Activated CD8-positive, alpha-beta memory T cell treated with anti-CD3 and anti-CD28 coated beads, Interleukin-2, amount 50 U/mL, for 24 hours (primary cell): Measurements from ENCODE around the gene LRRC1.
"Not testable (repeated sequence)": the region's sequence is repeated elsewhere in the genome, so short reads cannot be mapped to it uniquely, and the experiment has no call there.

ENCODE experiments used
- DNase-seq: peaks from one replicate; pipeline ENCODE4 v3.0.0-alpha.2; 2020; ENCODE audit errors: extremely low read depth

The LRRC1 gene

GRCh38 chr6:53792973-53793317 lies 1.9 kb upstream of the LRRC1 start:
- no peak for DNase-seq

GRCh38 chr6:53793318-53794136 lies 1.3 kb upstream of the LRRC1 start:
- no peak for DNase-seq

GRCh38 chr6:53794137-53794719 lies 577 bp upstream of the LRRC1 start:
- no peak for DNase-seq

GRCh38 chr6:53795340-53795701 lies 516 bp downstream of the LRRC1 start:
- no peak for DNase-seq

- no peak for DNase-seq
Measured at GRCh38 chr6:53795702-53796450, 1.1 kb downstream of the LRRC1 start.

- no peak for DNase-seq
Measured at GRCh38 chr6:53796451-53796780, 1.6 kb downstream of the LRRC1 start.

- DNase-seq: no peak
Measured at GRCh38 chr6:53796791-53797190, 2.0 kb downstream of the LRRC1 start.

GRCh38 chr6:53797304-53797703 lies 2.5 kb downstream of the LRRC1 start:
- no peak for DNase-seq

- no peak for DNase-seq
Measured at GRCh38 chr6:53799340-53799739, 4.5 kb downstream of the LRRC1 start.

- no peak for DNase-seq
Measured at GRCh38 chr6:53801022-53801421, 6.2 kb downstream of the LRRC1 start.

- DNase-seq: no peak
Measured at GRCh38 chr6:53802582-53802981, 7.8 kb downstream of the LRRC1 start.

GRCh38 chr6:53803081-53803860 lies 8.5 kb downstream of the LRRC1 start:
- no peak for DNase-seq

- no peak for DNase-seq
Measured at GRCh38 chr6:53805016-53805415, 10.2 kb downstream of the LRRC1 start.

- no peak for DNase-seq
Measured at GRCh38 chr6:53805725-53806124, 10.9 kb downstream of the LRRC1 start.

- DNase-seq: not testable (repeated sequence)
Measured at GRCh38 chr6:53807606-53808005, 12.8 kb downstream of the LRRC1 start.

- DNase-seq: no peak
Measured at GRCh38 chr6:53808302-53808881, 13.6 kb downstream of the LRRC1 start.

- no peak for DNase-seq
Measured at GRCh38 chr6:53809691-53810090, 14.9 kb downstream of the LRRC1 start.

- DNase-seq: no peak
Measured at GRCh38 chr6:53811082-53811481, 16.3 kb downstream of the LRRC1 start.

- DNase-seq: no peak
Measured at GRCh38 chr6:53811746-53812145, 16.9 kb downstream of the LRRC1 start.

- no peak for DNase-seq
Measured at GRCh38 chr6:53813096-53813495, 18.3 kb downstream of the LRRC1 start.

- no peak for DNase-seq
Measured at GRCh38 chr6:53813801-53814200, 19.0 kb downstream of the LRRC1 start.

GRCh38 chr6:53814353-53814752 lies 19.5 kb downstream of the LRRC1 start:
- no peak for DNase-seq
